Frontal cortex (tissue), 4 donors: ENCODE results near the gene PRKG2. TPM values are rescaled to one million over a fixed set of nuclear protein-coding genes. Genes with fewer than 3 reads are reported as not detected.

Source experiments
- DNase-seq, 2 donors: peaks; one replicate each; pipeline ENCODE4 v3.0.0; 2012; ENCODE audit warnings: low spot score in 2 of 2
- FAIRE-seq: peaks from 2 replicates; lab custom pipeline; 2012; peaks lifted over from hg19 to GRCh38; lab: Jason Lieb, UNC
- total RNA-seq: library from RNA; depleted of rRNA; stranded (reverse); fragments of >200 nt; gene quantifications from one replicate; pipeline ENCODE4 v1.2.3, GENCODE V29; 2014
- donor health status: control.
- donor health status: control.
- donor health status: control.

Gene PRKG2
- total RNA-seq, 1 donor from 2014 or later, result 13.0 TPM

GRCh38 chr4:81118086-81118485, 96.9 kb downstream of the PRKG2 start:
- DNase-seq, result no peak
- no peak for FAIRE-seq

GRCh38 chr4:81116566-81116965, 98.5 kb downstream of the PRKG2 start:
- DNase-seq (no peak), FAIRE-seq (no peak)

GRCh38 chr4:81113024-81113423, 102.0 kb downstream of the PRKG2 start:
- DNase-seq (no peak), FAIRE-seq (no peak)

GRCh38 chr4:81109356-81109755, 105.7 kb downstream of the PRKG2 start:
- DNase-seq (no peak), FAIRE-seq (no peak)

GRCh38 chr4:81106150-81106549, 108.9 kb downstream of the PRKG2 start:
- FAIRE-seq (no peak), DNase-seq (no peak)

GRCh38 chr4:81102107-81102506, 112.9 kb downstream of the PRKG2 start:
- no peak for FAIRE-seq
- DNase-seq, result no peak

- FAIRE-seq, result no peak
- DNase-seq, result no peak
These were observed 118.5 kb downstream of the PRKG2 start for GRCh38 chr4:81096566-81096965.

GRCh38 chr4:81095389-81095788, 119.6 kb downstream of the PRKG2 start:
- no peak for FAIRE-seq
- DNase-seq, result no peak

GRCh38 chr4:81093720-81094401, 121.2 kb downstream of the PRKG2 start:
- DNase-seq (no peak), FAIRE-seq (no peak)

- FAIRE-seq (no peak), DNase-seq (no peak)
These were observed 129.0 kb downstream of the PRKG2 start for GRCh38 chr4:81085979-81086378.

- no peak for DNase-seq
- FAIRE-seq, result no peak
These were observed 129.7 kb downstream of the PRKG2 start for GRCh38 chr4:81085291-81085690.

GRCh38 chr4:81084634-81085033, 130.4 kb downstream of the PRKG2 start:
- FAIRE-seq (no peak), DNase-seq (no peak)

- no peak for DNase-seq
- FAIRE-seq, result no peak
These were observed 131.0 kb downstream of the PRKG2 start for GRCh38 chr4:81084029-81084428.

GRCh38 chr4:81081156-81081555, 133.9 kb downstream of the PRKG2 start:
- FAIRE-seq, result no peak
- no peak for DNase-seq

- DNase-seq (no peak), FAIRE-seq (no peak)
These were observed 144.0 kb downstream of the PRKG2 start for GRCh38 chr4:81071013-81071412.

- FAIRE-seq (no peak), DNase-seq (peak; percentile 0 to 7)
These were observed 145.2 kb downstream of the PRKG2 start for GRCh38 chr4:81069706-81070331.

GRCh38 chr4:81065446-81065845, 149.6 kb downstream of the PRKG2 start:
- DNase-seq (no peak), FAIRE-seq (no peak)

- no peak for DNase-seq
- FAIRE-seq, result no peak
These were observed 153.0 kb downstream of the PRKG2 start for GRCh38 chr4:81062001-81062400.

GRCh38 chr4:81061344-81061730, 153.7 kb downstream of the PRKG2 start:
- FAIRE-seq (no peak), DNase-seq (no peak)

GRCh38 chr4:81060587-81061343, 154.3 kb downstream of the PRKG2 start:
- no peak for DNase-seq
- no peak for FAIRE-seq

- FAIRE-seq (no peak), DNase-seq (no peak)
These were observed 156.4 kb downstream of the PRKG2 start for GRCh38 chr4:81058621-81059020.
